Neural cell (in vitro differentiated cells): ENCODE measurements around the gene SARS1. TPM values are rescaled to one million over a fixed set of nuclear protein-coding genes. Genes with fewer than 3 reads are reported as not detected.

Experiments
- H2AFZ ChIP-seq: fragments of 200-600, 300-800 bp; sonication (generic), shearing (Covaris generic); 2 replicates; pipeline ENCODE4 v1.6.0; 2014; ENCODE audit warnings: low read depth, mild to moderate bottlenecking, antibody characterized with exemption, low read length, moderate library complexity
- H3F3A ChIP-seq: fragments of 200-600 bp; shearing (Covaris generic); 2 replicates; pipeline ENCODE4 v1.6.1; 2016; ENCODE audit warnings: mild to moderate bottlenecking, moderate library complexity, mixed read lengths, antibody characterized with exemption, low read length; ENCODE audit not compliant: insufficient read depth, poor library complexity, severe bottlenecking
- H3K27ac ChIP-seq: fragments of 200-600, 300-800 bp; sonication (generic), shearing (Covaris generic); 2 replicates; pipeline ENCODE4 v1.5.1; 2014; ENCODE audit warnings: mild to moderate bottlenecking, low read length, moderate library complexity
- H3K27me3 ChIP-seq: fragments of 300-800, 200-600 bp; sonication (generic), shearing (Covaris generic); 2 replicates; pipeline ENCODE4 v1.6.0; 2014; ENCODE audit warnings: mild to moderate bottlenecking, low read depth, low read length, moderate library complexity; ENCODE audit not compliant: insufficient read depth
- H3K36me3 ChIP-seq: fragments of 300-800, 200-600 bp; sonication (generic), shearing (Covaris generic); 2 replicates; pipeline ENCODE4 v1.5.1; 2014; ENCODE audit warnings: mild to moderate bottlenecking, antibody characterized with exemption, low read length, moderate library complexity; ENCODE audit not compliant: insufficient read depth
- H3K4me2 ChIP-seq: fragments of 300-800, 200-600 bp; sonication (generic), shearing (Covaris generic); 2 replicates; pipeline ENCODE4 v1.6.0; 2014; ENCODE audit warnings: mild to moderate bottlenecking, low read length
- H3K4me3 ChIP-seq: fragments of 300-800, 200-600 bp; sonication (generic), shearing (Covaris generic); 2 replicates; pipeline ENCODE4 v1.5.1; 2014; ENCODE audit warnings: mild to moderate bottlenecking, low read length, moderate library complexity
- H3K79me2 ChIP-seq: fragments of 200-600 bp; shearing (Covaris generic); replicated peaks from 2 replicates; pipeline ENCODE4 v1.6.0; 2014; ENCODE audit warnings: mild to moderate bottlenecking, low read length, moderate library complexity; ENCODE audit not compliant: insufficient read depth
- H3K9ac ChIP-seq: fragments of 300-800, 200-600 bp; sonication (generic), shearing (Covaris generic); 2 replicates; pipeline ENCODE4 v1.6.1; 2016; ENCODE audit warnings: mild to moderate bottlenecking, low read length, mixed read lengths
- H3K9me2 ChIP-seq: fragments of 200-600 bp; shearing (Covaris generic); 2 replicates; pipeline ENCODE4 v1.6.1; 2016; ENCODE audit warnings: mild to moderate bottlenecking, low read length, mixed read lengths; ENCODE audit not compliant: insufficient read depth
- H3K9me3 ChIP-seq: fragments of 200-600, 300-800 bp; sonication (generic), shearing (Covaris generic); 2 replicates; pipeline ENCODE4 v1.6.1; 2016; ENCODE audit warnings: mild to moderate bottlenecking, mixed run types, low read length, moderate library complexity, mixed read lengths
- H4K20me1 ChIP-seq: fragments of 200-600 bp; shearing (Covaris generic); 2 replicates; pipeline ENCODE4 v1.6.1; 2016; ENCODE audit warnings: mild to moderate bottlenecking, mixed run types; ENCODE audit not compliant: insufficient read depth
- CTCF ChIP-seq: fragments of 450-650 bp; IDR thresholded peaks from 2 replicates; pipeline ENCODE4 v1.5.1; 2014; ENCODE audit warnings: antibody characterized with exemption, mild to moderate bottlenecking, moderate library complexity; ENCODE audit not compliant: poor library complexity, severe bottlenecking
- EP300 ChIP-seq: fragments of 450-650 bp; conservative IDR thresholded peaks from 2 replicates; pipeline ENCODE4 v1.6.1; 2014; ENCODE audit warnings: antibody characterized with exemption, mild to moderate bottlenecking, moderate library complexity; ENCODE audit not compliant: poor library complexity, severe bottlenecking
- EZH2 ChIP-seq: fragments of 200-600, 300-800 bp; shearing (Covaris generic), sonication (generic); IDR thresholded peaks from 2 replicates; pipeline ENCODE4 v1.6.1; 2014; ENCODE audit warnings: antibody characterized with exemption, low read length, borderline replicate concordance, mild to moderate bottlenecking; ENCODE audit not compliant: insufficient read depth, poor library complexity, severe bottlenecking
- MXI1 ChIP-seq: fragments of 450-650 bp; conservative IDR thresholded peaks from 2 replicates; pipeline ENCODE4 v1.6.1; 2014; ENCODE audit warnings: antibody characterized with exemption, mild to moderate bottlenecking; ENCODE audit not compliant: poor library complexity, severe bottlenecking
- POLR2AphosphoS5 ChIP-seq: IDR thresholded peaks from 2 replicates; pipeline ENCODE4 v1.6.1; 2012
- RAD21 ChIP-seq: fragments of 450-650 bp; conservative IDR thresholded peaks from 2 replicates; pipeline ENCODE4 v1.6.1; 2014; ENCODE audit warnings: antibody characterized with exemption, mild to moderate bottlenecking, moderate library complexity
- REST ChIP-seq: IDR thresholded peaks from 2 replicates; pipeline ENCODE4 v1.6.1; 2012; ENCODE audit warnings: borderline replicate concordance
- polyA plus RNA-seq: library from polyadenylated mRNA; depleted of rRNA; stranded (reverse); fragments of >200 nt; gene quantifications from 2 replicates; pipeline ENCODE4 v1.2.3, GENCODE V29; 2014

Gene SARS1
- polyA plus RNA-seq, 1 donor from 2014 or later: 281 TPM

- Histone ChIP-seq H3K27me3 (no peaks in the 10 kb centered on the region), H4K20me1 (no peaks in the 10 kb centered on the region), H3K9ac (no peak overlapping the region), H3K27ac (no peak overlapping the region), H3K36me3 (peaks cover 20% of the 10 kb centered on the region), H3K9me2 (no peaks in the 10 kb centered on the region), H3K4me3 (no peak overlapping the region), H3K79me2 (no peaks in the 10 kb centered on the region), H3K4me2 (no peak overlapping the region), H3K9me3 (no peaks in the 10 kb centered on the region), H3F3A (no peaks in the 10 kb centered on the region), H2AFZ (no peak overlapping the region)
- no peak for TF ChIP-seq EP300
- peak; percentile 30 for TF ChIP-seq CTCF
- TF ChIP-seq MXI1: no peak
- no peak for TF ChIP-seq REST
- no peak for TF ChIP-seq EZH2
- peak; percentile 8 for TF ChIP-seq POLR2AphosphoS5
- no peak for TF ChIP-seq RAD21
These were observed 25.8 kb downstream of the SARS1 start for GRCh38 chr1:109239409-109240068.

- H3K27me3 ChIP-seq: no peaks in the 10 kb centered on the region
- H4K20me1 ChIP-seq: no peaks in the 10 kb centered on the region
- no peaks in the 10 kb centered on the region for H3K79me2 ChIP-seq
- no peak overlapping the region for H2AFZ ChIP-seq
- H3K4me2 ChIP-seq: no peak overlapping the region
- no peak overlapping the region for H3K4me3 ChIP-seq
- no peaks in the 10 kb centered on the region for H3F3A ChIP-seq
- H3K9me3 ChIP-seq: no peaks in the 10 kb centered on the region
- H3K9ac ChIP-seq: no peak overlapping the region
- peaks cover 15% of the 10 kb centered on the region for H3K36me3 ChIP-seq
- peak; percentile 2 for TF ChIP-seq POLR2AphosphoS5
- TF ChIP-seq REST: no peak
- H3K9me2 ChIP-seq: no peaks in the 10 kb centered on the region
- no peak overlapping the region for H3K27ac ChIP-seq
These were observed 26.7 kb downstream of the SARS1 start for GRCh38 chr1:109240158-109241152.
